Vagina (tissue), 2 donors: ENCODE data around the gene ERC2. TPM values are rescaled to one million over a fixed set of nuclear protein-coding genes. Genes with fewer than 3 reads are reported as not detected.

Experiments
- DNase-seq, 2 donors: peaks; one replicate each; pipeline ENCODE4 v3.0.0-alpha.2; 2017; ENCODE audit errors: extremely low spot score in 2 of 2
- H3K27ac ChIP-seq: fragments of 200-600 bp; sonication (generic); one replicate; pipeline ENCODE4 v1.5.1; 2019
- H3K27me3 ChIP-seq: fragments of 200-600 bp; sonication (generic); one replicate; pipeline ENCODE4 v1.5.1; 2019
- H3K36me3 ChIP-seq, 2 donors: fragments of 200-600 bp; sonication (generic); one replicate each; pipeline ENCODE4 v1.5.1; 2017 to 2019
- H3K4me1 ChIP-seq: fragments of 200-600 bp; sonication (generic); one replicate; pipeline ENCODE4 v1.5.1; 2019
- H3K4me3 ChIP-seq, 2 donors: fragments of 200-600 bp; sonication (generic); 1 replicate in 1 of 2; 2 replicates in 1 of 2; pipeline ENCODE4 v1.5.1; 2016 to 2019
- H3K9me3 ChIP-seq: fragments of 200-600 bp; sonication (generic); one replicate; pipeline ENCODE4 v1.5.1; 2019
- POLR2A ChIP-seq, 2 donors: fragments of 450-650 bp; IDR thresholded peaks; one replicate each; pipeline ENCODE4 v1.6.1; 2017; ENCODE audit warnings: antibody characterized with exemption in 2 of 2, mild to moderate bottlenecking in 2 of 2, moderate library complexity in 2 of 2
- POLR2AphosphoS5 ChIP-seq, 2 donors: sonication (generic); formaldehyde crosslinking; IDR thresholded peaks; one replicate each; pipeline ENCODE4 v1.9.0; 2017; ENCODE audit warnings: antibody characterized with exemption in 2 of 2, mild to moderate bottlenecking in 2 of 2, low read depth in 1 of 2; ENCODE audit not compliant: insufficient read depth in 1 of 2
- intact Hi-C: fragments of 100-400 bp; cut with DNase I; formaldehyde crosslinking; loops from one replicate; pipeline ENCODE4 v1.15.1; 2023
- total RNA-seq: library from RNA; depleted of rRNA; stranded (reverse); fragments of >200 nt; gene quantifications from one replicate; pipeline ENCODE4 v1.2.3, GENCODE V29; 2016
- TF ChIP-seq, protein P1 (sequence below), 3 experiments: fragments of 450-650 bp in 2 of 3; fragments of 200-600 bp in 1 of 3; sonication (generic) in 1 of 3; IDR thresholded peaks; one replicate each; pipeline ENCODE4 v1.5.1; 2017 to 2019; ENCODE audit warnings: antibody characterized with exemption in 3 of 3, mild to moderate bottlenecking in 2 of 3, moderate library complexity in 2 of 3

ERC2 gene
- total RNA-seq, 1 donor from 2014 or later = 1.2 TPM

GRCh38 chr3:55774856-55775255 is 693.4 kb downstream of the ERC2 start:
- Histone ChIP-seq H3K27me3 (no peaks in the 10 kb centered on the region), H3K27ac (no peak overlapping the region), H3K4me3 (no peak overlapping the region), H3K36me3 (no peaks in the 10 kb centered on the region), H3K4me1 (no peaks in the 10 kb centered on the region), H3K9me3 (no peaks in the 10 kb centered on the region)
- no peak for DNase-seq
- no peak for TF ChIP-seq POLR2A (IDR thresholded peaks at IDR 0.05)
- TF ChIP-seq, protein P1, sequence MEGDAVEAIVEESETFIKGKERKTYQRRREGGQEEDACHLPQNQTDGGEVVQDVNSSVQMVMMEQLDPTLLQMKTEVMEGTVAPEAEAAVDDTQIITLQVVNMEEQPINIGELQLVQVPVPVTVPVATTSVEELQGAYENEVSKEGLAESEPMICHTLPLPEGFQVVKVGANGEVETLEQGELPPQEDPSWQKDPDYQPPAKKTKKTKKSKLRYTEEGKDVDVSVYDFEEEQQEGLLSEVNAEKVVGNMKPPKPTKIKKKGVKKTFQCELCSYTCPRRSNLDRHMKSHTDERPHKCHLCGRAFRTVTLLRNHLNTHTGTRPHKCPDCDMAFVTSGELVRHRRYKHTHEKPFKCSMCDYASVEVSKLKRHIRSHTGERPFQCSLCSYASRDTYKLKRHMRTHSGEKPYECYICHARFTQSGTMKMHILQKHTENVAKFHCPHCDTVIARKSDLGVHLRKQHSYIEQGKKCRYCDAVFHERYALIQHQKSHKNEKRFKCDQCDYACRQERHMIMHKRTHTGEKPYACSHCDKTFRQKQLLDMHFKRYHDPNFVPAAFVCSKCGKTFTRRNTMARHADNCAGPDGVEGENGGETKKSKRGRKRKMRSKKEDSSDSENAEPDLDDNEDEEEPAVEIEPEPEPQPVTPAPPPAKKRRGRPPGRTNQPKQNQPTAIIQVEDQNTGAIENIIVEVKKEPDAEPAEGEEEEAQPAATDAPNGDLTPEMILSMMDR (IDR thresholded peaks at IDR 0.05) = no peak
- no peak for TF ChIP-seq POLR2AphosphoS5 (IDR thresholded peaks at IDR 0.05; ENCODE audit: insufficient read depth in 1 of 2, low read depth in 1 of 2)
- intact Hi-C loops = no loop called here

DNA sequence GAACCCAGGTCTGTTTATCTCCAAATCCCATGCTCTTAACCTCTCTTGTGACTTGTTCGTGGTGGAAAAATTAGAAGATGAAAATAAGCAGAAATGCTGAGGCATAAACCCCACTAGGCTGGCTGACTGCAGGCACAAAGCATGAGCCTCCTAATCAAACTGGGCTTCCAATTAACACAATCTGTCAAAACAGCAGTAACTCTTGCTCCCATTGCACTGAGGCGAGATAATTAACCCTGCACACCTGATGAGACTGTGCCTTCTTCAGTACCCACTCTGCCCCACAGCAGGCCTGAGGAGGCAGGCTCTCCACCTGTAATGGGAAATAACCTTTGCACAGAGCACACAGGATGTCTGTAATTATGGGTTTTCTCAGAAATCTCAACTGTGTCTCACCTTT is 696.8 kb downstream of the ERC2 start:
- intact Hi-C loops = no loop called here
- no peak overlapping the region for H3K4me3 ChIP-seq
- DNase-seq = no peak
- TF ChIP-seq POLR2AphosphoS5 (IDR thresholded peaks at IDR 0.05; ENCODE audit: insufficient read depth in 1 of 2, low read depth in 1 of 2) = no peak
- no peak for TF ChIP-seq POLR2A (IDR thresholded peaks at IDR 0.05)
- TF ChIP-seq, protein P1 (IDR thresholded peaks at IDR 0.05) = no peak
- no peaks in the 10 kb centered on the region for H3K27me3 ChIP-seq
- H3K4me1 ChIP-seq = no peaks in the 10 kb centered on the region
- no peaks in the 10 kb centered on the region for H3K36me3 ChIP-seq
- no peaks in the 10 kb centered on the region for H3K9me3 ChIP-seq
- H3K27ac ChIP-seq = no peak overlapping the region

- Histone ChIP-seq H3K9me3 (no peaks in the 10 kb centered on the region), H3K27me3 (no peaks in the 10 kb centered on the region), H3K36me3 (no peaks in the 10 kb centered on the region), H3K27ac (no peak overlapping the region), H3K4me1 (no peaks in the 10 kb centered on the region), H3K4me3 (no peak overlapping the region)
- DNase-seq = no peak
- intact Hi-C loops = no loop called here
- TF ChIP-seq, protein P1 (IDR thresholded peaks at IDR 0.05) = no peak
- TF ChIP-seq POLR2AphosphoS5 (IDR thresholded peaks at IDR 0.05; ENCODE audit: insufficient read depth in 1 of 2, low read depth in 1 of 2) (no peak), POLR2A (IDR thresholded peaks at IDR 0.05) (no peak)
These were observed 698.2 kb downstream of the ERC2 start for GRCh38 chr3:55770077-55770476.

DNA sequence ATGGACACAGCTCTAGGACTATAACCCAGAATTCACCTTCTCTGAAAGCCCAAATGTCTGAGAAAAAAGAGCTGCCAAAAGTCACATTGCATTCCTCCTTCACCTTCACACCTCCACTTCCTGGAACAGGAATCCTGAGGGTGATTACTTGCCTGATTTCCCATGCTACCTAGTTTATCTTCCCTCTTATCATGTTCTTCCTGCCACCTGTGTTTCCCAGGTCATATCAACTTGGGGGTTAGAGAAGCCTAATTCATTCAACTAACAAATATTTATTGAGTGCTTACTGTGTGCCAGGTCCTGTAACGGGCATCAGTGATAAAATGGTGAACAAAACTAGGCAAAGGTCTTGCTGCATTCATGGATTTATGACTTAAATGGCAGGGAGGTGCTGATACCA is 701.5 kb downstream of the ERC2 start:
- Histone ChIP-seq H3K9me3 (no peaks in the 10 kb centered on the region), H3K36me3 (no peaks in the 10 kb centered on the region), H3K27me3 (no peaks in the 10 kb centered on the region), H3K27ac (no peak overlapping the region), H3K4me1 (no peaks in the 10 kb centered on the region), H3K4me3 (no peak overlapping the region)
- intact Hi-C loops = no loop called here
- DNase-seq = no peak
- TF ChIP-seq POLR2AphosphoS5 (IDR thresholded peaks at IDR 0.05; ENCODE audit: insufficient read depth in 1 of 2, low read depth in 1 of 2) (no peak), POLR2A (IDR thresholded peaks at IDR 0.05) (no peak)
- TF ChIP-seq, protein P1 (IDR thresholded peaks at IDR 0.05) = no peak

- TF ChIP-seq POLR2AphosphoS5 (IDR thresholded peaks at IDR 0.05; ENCODE audit: insufficient read depth in 1 of 2, low read depth in 1 of 2) (no peak), POLR2A (IDR thresholded peaks at IDR 0.05) (no peak)
- TF ChIP-seq, protein P1 (IDR thresholded peaks at IDR 0.05) = no peak
- Histone ChIP-seq H3K9me3 (no peaks in the 10 kb centered on the region), H3K36me3 (no peaks in the 10 kb centered on the region), H3K27ac (no peak overlapping the region), H3K4me1 (no peaks in the 10 kb centered on the region), H3K4me3 (no peak overlapping the region), H3K27me3 (no peaks in the 10 kb centered on the region)
- no peak for DNase-seq
- intact Hi-C loops = no loop called here
These were observed 702.2 kb downstream of the ERC2 start for GRCh38 chr3:55765906-55766701.
